GM23338 (cell line): ENCODE measurements around the gene UROS. TPM values are rescaled to one million over a fixed set of nuclear protein-coding genes. Genes with fewer than 3 reads are reported as not detected.

Experiments used
- ATAC-seq: fragments of 200-7000 bp; cut with Tn5 transposase; 3 replicates; pipeline ENCODE4 v1.9.1; 2020
- DNase-seq: peaks from one replicate; pipeline ENCODE4 v3.0.0-alpha.2; 2015; ENCODE audit warnings: low spot score
- H2AFZ ChIP-seq: fragments of 200-600 bp; sonication (generic); 2 replicates; pipeline ENCODE4 v1.8.0; 2016; ENCODE audit warnings: antibody characterized with exemption, mild to moderate bottlenecking, moderate library complexity
- H3F3A ChIP-seq: fragments of 200-600 bp; sonication (generic); replicated peaks from 2 replicates; pipeline ENCODE4 v1.8.0; 2017; ENCODE audit warnings: antibody characterized with exemption, mixed run types, low read depth
- H3K27ac ChIP-seq: fragments of 200-600 bp; sonication (generic); 2 replicates; pipeline ENCODE4 v1.6.1; 2016; ENCODE audit warnings: low read depth
- H3K27me3 ChIP-seq: fragments of 200-600 bp; sonication (generic); 2 replicates; pipeline ENCODE4 v1.8.0; 2016; ENCODE audit warnings: mild to moderate bottlenecking, mixed run types, moderate library complexity; ENCODE audit not compliant: insufficient read depth
- H3K36me3 ChIP-seq: fragments of 200-600 bp; sonication (generic); 2 replicates; pipeline ENCODE4 v1.8.0; 2016; ENCODE audit warnings: mild to moderate bottlenecking; ENCODE audit not compliant: insufficient read depth
- H3K4me1 ChIP-seq: fragments of 200-600 bp; sonication (generic); 2 replicates; pipeline ENCODE4 v1.8.0; 2016; ENCODE audit warnings: mild to moderate bottlenecking, moderate library complexity; ENCODE audit not compliant: insufficient read depth
- H3K4me2 ChIP-seq: fragments of 200-600 bp; sonication (generic); 2 replicates; pipeline ENCODE4 v1.7.1; 2017; ENCODE audit warnings: mixed run types
- H3K4me3 ChIP-seq: fragments of 200-600 bp; sonication (generic); 2 replicates; pipeline ENCODE4 v1.6.1; 2016; ENCODE audit warnings: mixed run types
- H3K79me2 ChIP-seq: fragments of 200-600 bp; sonication (generic); replicated peaks from 2 replicates; pipeline ENCODE4 v1.8.0; 2017; ENCODE audit warnings: mild to moderate bottlenecking; ENCODE audit not compliant: insufficient read depth
- H3K9me2 ChIP-seq: fragments of 200-600 bp; sonication (generic); 2 replicates; pipeline ENCODE4 v1.8.0; 2017; ENCODE audit not compliant: insufficient read depth
- H4K20me1 ChIP-seq: fragments of 200-600 bp; sonication (generic); replicated peaks from 2 replicates; pipeline ENCODE4 v1.8.0; 2017; ENCODE audit warnings: mild to moderate bottlenecking; ENCODE audit not compliant: insufficient read depth
- H3K27ac Mint-ChIP-seq: 2 replicates; pipeline ENCODE4 v1.8.0; 2020; ENCODE audit warnings: inconsistent platforms, mild to moderate bottlenecking, moderate library complexity, mixed read lengths
- H3K27me3 Mint-ChIP-seq: 3 replicates; pipeline ENCODE4 v1.8.0; 2022; ENCODE audit warnings: low read depth, mild to moderate bottlenecking, moderate library complexity, mixed read lengths, inconsistent platforms; ENCODE audit not compliant: insufficient read depth, poor library complexity
- H3K36me3 Mint-ChIP-seq: 3 replicates; pipeline ENCODE4 v1.8.0; 2021; ENCODE audit warnings: low read depth, mild to moderate bottlenecking, inconsistent platforms, moderate library complexity, mixed read lengths
- H3K4me1 Mint-ChIP-seq: 3 replicates; pipeline ENCODE4 v1.8.0; 2020; ENCODE audit warnings: mild to moderate bottlenecking, inconsistent platforms, mixed read lengths
- H3K4me3 Mint-ChIP-seq: 3 replicates; pipeline ENCODE4 v1.8.0; 2021; ENCODE audit warnings: moderate library complexity, mild to moderate bottlenecking, inconsistent platforms, mixed read lengths
- H3K9me3 Mint-ChIP-seq: 3 replicates; pipeline ENCODE4 v1.8.0; 2020; ENCODE audit warnings: moderate library complexity, mild to moderate bottlenecking, inconsistent platforms, mixed read lengths
- CREB1 ChIP-seq: fragments of 250-450 bp; sonication (Bioruptor Pico); IDR thresholded peaks from 2 replicates; pipeline ENCODE4 v1.5.0; 2020; ENCODE audit warnings: low read depth, mild to moderate bottlenecking, moderate library complexity
- ETS1 ChIP-seq: IDR thresholded peaks from 2 replicates; pipeline ENCODE4 v1.6.1; 2016; ENCODE audit warnings: antibody characterized with exemption
- JUNB ChIP-seq: IDR thresholded peaks from one replicate; pipeline ENCODE4 v1.6.1; 2016; ENCODE audit warnings: antibody characterized with exemption; ENCODE audit not compliant: unreplicated experiment
- NANOG ChIP-seq: IDR thresholded peaks from 2 replicates; pipeline ENCODE4 v1.6.1; 2016; ENCODE audit warnings: antibody characterized with exemption, borderline replicate concordance
- ZNF114 ChIP-seq: fragments of 250-450 bp; sonication (Bioruptor Pico); IDR thresholded peaks from 2 replicates; pipeline ENCODE4 v1.5.0; 2020; ENCODE audit warnings: mild to moderate bottlenecking, moderate library complexity
- ZNF331 ChIP-seq: fragments of 250-450 bp; sonication (Bioruptor Pico); IDR thresholded peaks from 2 replicates; pipeline ENCODE4 v1.5.0; 2020; ENCODE audit warnings: low read depth, mild to moderate bottlenecking, moderate library complexity
- ZNF462 ChIP-seq: fragments of 250-450 bp; sonication (Bioruptor Pico); IDR thresholded peaks from 2 replicates; pipeline ENCODE4 v1.5.0; 2020; ENCODE audit warnings: mild to moderate bottlenecking, moderate library complexity
- polyA plus RNA-seq: library from polyadenylated mRNA; unstranded; fragments of >200 nt; fragmentation: Nextera tagmentation; extraction: Ambion mirVana; gene quantifications from 2 replicates; pipeline ENCODE4 v1.2.1, GENCODE V29; 2016
- total RNA-seq: library from RNA; depleted of rRNA; stranded (reverse); fragments of >200 nt; shearing (Covaris generic); gene quantifications from 2 replicates; pipeline ENCODE4 v1.2.3, GENCODE V29; 2014

UROS gene
- total and polyA plus RNA-seq, 2 experiments from 2014 or later = 41.3 to 43.4 TPM

GRCh38 chr10:125820701-125821100 is 2.4 kb downstream of the UROS start (continued):
- TF ChIP-seq ZNF462 (CRISPR knock-in tag) (no peak), NANOG (no peak), ETS1 (no peak), CREB1 (CRISPR knock-in tag) (no peak), JUNB (no peak), ZNF331 (CRISPR knock-in tag) (no peak)

GRCh38 chr10:125817337-125817946 is 5.6 kb downstream of the UROS start:
- Histone ChIP-seq H3K4me3 (no peak overlapping the region), H3F3A (no peaks in the 10 kb centered on the region), H3K36me3 (no peaks in the 10 kb centered on the region), H4K20me1 (no peaks in the 10 kb centered on the region), H3K9me2 (no peaks in the 10 kb centered on the region), H3K27me3 (no peaks in the 10 kb centered on the region), H2AFZ (no peak overlapping the region), H3K4me2 (no peak overlapping the region), H3K4me1 (no peaks in the 10 kb centered on the region), H3K79me2 (peaks cover 9% of the 10 kb centered on the region), H3K27ac (no peak overlapping the region)
- ATAC-seq (no peak), DNase-seq (no peak)
- no peaks in the 10 kb centered on the region for H3K27me3 Mint-ChIP-seq
- peaks cover 11% of the 10 kb centered on the region; the same call in 2 of the 3 replicates for H3K36me3 Mint-ChIP-seq
- no peak overlapping the region for H3K27ac Mint-ChIP-seq
- TF ChIP-seq ZNF331 (CRISPR knock-in tag) = no peak
- TF ChIP-seq ZNF114 = no peak
- TF ChIP-seq ZNF462 (CRISPR knock-in tag) = no peak
- H3K4me1 Mint-ChIP-seq = peaks cover 5% of the 10 kb centered on the region; the same call in 2 of the 3 replicates
- H3K4me3 Mint-ChIP-seq = no peak overlapping the region
- H3K9me3 Mint-ChIP-seq = no peaks in the 10 kb centered on the region
